Activated CD4-positive, CD25-positive, alpha-beta regulatory T cell (primary cell): Measurements from ENCODE around the gene TEC.

ENCODE experiments used
- DNase-seq, 4 experiments: peaks; one replicate each; lab custom pipeline; 2025; lab: John Stamatoyannopoulos, UW

Gene TEC

GRCh38 chr4:48269861-48270522 is 354 bp upstream of the TEC start:
- DNase-seq: peak; percentile 71 to 86 (median 76)

- no peak for DNase-seq
Observed at GRCh38 chr4:48267574-48267973, 2.1 kb downstream of the TEC start.

GRCh38 chr4:48266781-48267180 is 2.9 kb downstream of the TEC start:
- no peak for DNase-seq

GRCh38 chr4:48262926-48263325 is 6.7 kb downstream of the TEC start:
- DNase-seq: no peak

GRCh38 chr4:48262484-48262883 is 7.2 kb downstream of the TEC start:
- no peak for DNase-seq

GRCh38 chr4:48261281-48261680 is 8.4 kb downstream of the TEC start:
- DNase-seq: no peak

- no peak for DNase-seq
Observed at GRCh38 chr4:48259748-48260147, 9.9 kb downstream of the TEC start.

GRCh38 chr4:48258845-48259397 is 10.7 kb downstream of the TEC start:
- DNase-seq: no peak

GRCh38 chr4:48255959-48256342 is 13.7 kb downstream of the TEC start:
- no peak for DNase-seq

- no peak for DNase-seq
Observed at GRCh38 chr4:48255072-48255958, 14.3 kb downstream of the TEC start.

GRCh38 chr4:48254381-48255071 is 15.1 kb downstream of the TEC start:
- DNase-seq: no peak

- DNase-seq: no peak
Observed at GRCh38 chr4:48252313-48252712, 17.3 kb downstream of the TEC start.

- DNase-seq: no peak
Observed at GRCh38 chr4:48250980-48251379, 18.7 kb downstream of the TEC start.

- DNase-seq: no peak
Observed at GRCh38 chr4:48250343-48250742, 19.3 kb downstream of the TEC start.

GRCh38 chr4:48249378-48249777 is 20.3 kb downstream of the TEC start:
- no peak for DNase-seq

GRCh38 chr4:48248559-48248953 is 21.1 kb downstream of the TEC start:
- no peak for DNase-seq

- no peak for DNase-seq
Observed at GRCh38 chr4:48247878-48248558, 21.6 kb downstream of the TEC start.

- DNase-seq: no peak
Observed at GRCh38 chr4:48247142-48247877, 22.3 kb downstream of the TEC start.

GRCh38 chr4:48244665-48245064 is 25.0 kb downstream of the TEC start:
- DNase-seq: no peak

- DNase-seq: no peak
Observed at GRCh38 chr4:48243887-48244286, 25.8 kb downstream of the TEC start.

GRCh38 chr4:48243429-48243828 is 26.2 kb downstream of the TEC start:
- DNase-seq: no peak
